GM19395 (cell line): Measurements from ENCODE around the gene PLCZ1.
"Not testable (repeated sequence)": the region's sequence is repeated elsewhere in the genome, so short reads cannot be mapped to it uniquely, and the experiment has no call there.

Source experiments
- ATAC-seq: cut with Tn5 transposase; IDR thresholded peaks from one replicate; pipeline ENCODE4 v1.9.1; 2021; ENCODE audit warnings: mild to moderate bottlenecking, moderate library complexity; ENCODE audit not compliant: unreplicated experiment

Gene PLCZ1

GRCh38 chr12:18737819-18738218, at the start of gene PLCZ1, which contains the start of gene CAPZA3:
TSS of gene PLCZ1 (minus strand) at chr12:18738012. CDS start at chr12:18737371, 641 bp downstream.
TSS of gene CAPZA3 (plus strand) at chr12:18738119. CDS start at chr12:18738269, 150 bp downstream.
- no peak for ATAC-seq

GRCh38 chr12:18785465-18785864, 47.7 kb upstream of the PLCZ1 start:
- ATAC-seq = not testable (repeated sequence)

DNA sequence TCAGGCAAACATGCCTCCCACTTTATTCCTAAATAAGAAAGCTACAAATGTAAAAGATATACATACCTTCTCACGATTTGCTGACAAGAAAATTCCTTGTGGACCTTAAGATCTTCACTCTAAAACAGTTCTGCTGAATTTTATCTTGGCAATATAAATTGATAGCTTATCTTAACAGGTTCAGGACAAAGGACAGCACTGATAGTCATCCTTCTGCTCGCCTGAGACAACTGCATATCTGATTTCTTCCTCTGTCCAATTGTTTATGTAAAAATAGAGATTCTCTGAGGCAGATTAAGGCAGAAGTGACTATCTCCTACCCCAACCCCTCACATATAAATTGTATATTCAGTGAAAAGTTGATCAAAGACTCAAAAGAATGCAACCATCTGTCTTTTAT, 45.0 kb upstream of the PLCZ1 start:
- ATAC-seq = no peak

DNA sequence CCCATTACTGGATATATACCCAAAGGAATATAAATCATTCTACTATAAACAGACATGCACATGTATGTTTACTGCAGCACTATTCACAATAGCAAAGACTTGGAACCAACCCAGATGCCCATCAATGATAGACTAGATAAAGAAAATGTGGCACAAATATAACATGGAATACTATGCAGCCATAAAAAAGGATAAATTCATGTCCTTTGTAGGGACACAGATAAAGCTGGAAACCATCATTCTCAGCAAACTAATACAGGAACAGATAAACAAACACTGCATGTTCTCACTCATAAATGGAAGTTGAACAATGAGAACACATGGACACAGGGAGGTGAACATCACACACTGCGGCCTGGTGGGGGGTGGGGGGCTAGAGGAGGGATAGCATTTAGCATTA, 28.7 kb upstream of the PLCZ1 start:
- ATAC-seq = not testable (repeated sequence)

DNA sequence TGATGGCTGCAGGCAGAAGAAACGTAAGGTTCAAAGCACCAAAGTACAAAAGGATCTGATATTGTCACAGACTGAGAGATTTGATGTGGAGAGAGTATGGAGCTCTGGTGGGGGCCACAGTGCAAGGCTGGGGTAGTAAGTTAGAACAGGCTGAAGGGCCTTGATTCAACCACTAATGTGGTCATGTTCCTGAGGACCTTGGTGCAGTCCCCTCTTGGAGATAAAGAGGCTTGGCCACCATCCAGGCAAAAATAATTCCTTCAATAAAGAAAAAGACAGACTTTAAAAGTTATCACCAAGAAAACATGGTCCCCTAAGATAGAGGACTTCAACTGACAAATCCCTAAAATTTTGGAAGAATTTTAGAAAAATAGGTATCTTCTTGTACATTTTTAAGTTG, 17.5 kb upstream of the PLCZ1 start:
- ATAC-seq = no peak

DNA sequence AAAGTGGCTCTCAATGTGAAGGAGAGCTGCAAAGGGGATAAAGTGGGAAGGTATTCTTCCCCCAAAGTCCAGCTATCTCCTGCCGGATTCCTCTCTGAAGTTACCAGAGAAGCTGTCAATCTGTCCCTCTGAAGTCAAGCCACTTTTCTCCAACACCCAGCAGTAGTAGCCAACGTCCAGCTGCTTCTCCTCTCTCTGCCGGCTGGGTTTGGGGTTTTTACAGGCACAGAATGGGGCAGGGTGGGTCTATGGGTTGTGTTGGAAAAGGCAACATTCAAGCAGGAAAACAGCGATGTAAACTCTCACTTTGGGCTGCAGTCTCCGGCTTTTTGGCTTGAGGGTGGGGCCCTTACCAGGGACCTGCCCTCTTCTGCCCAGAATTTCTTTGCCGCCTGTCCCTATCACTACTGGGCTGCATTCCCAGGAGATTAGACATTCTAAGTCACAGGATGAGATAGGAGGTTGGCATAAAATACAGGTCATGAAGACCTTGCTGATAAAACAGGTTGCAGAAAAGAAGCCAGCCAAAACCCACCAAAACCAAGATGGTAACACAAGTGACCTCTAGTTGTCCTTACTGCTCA, 16.4 kb upstream of the PLCZ1 start:
- no peak for ATAC-seq

DNA sequence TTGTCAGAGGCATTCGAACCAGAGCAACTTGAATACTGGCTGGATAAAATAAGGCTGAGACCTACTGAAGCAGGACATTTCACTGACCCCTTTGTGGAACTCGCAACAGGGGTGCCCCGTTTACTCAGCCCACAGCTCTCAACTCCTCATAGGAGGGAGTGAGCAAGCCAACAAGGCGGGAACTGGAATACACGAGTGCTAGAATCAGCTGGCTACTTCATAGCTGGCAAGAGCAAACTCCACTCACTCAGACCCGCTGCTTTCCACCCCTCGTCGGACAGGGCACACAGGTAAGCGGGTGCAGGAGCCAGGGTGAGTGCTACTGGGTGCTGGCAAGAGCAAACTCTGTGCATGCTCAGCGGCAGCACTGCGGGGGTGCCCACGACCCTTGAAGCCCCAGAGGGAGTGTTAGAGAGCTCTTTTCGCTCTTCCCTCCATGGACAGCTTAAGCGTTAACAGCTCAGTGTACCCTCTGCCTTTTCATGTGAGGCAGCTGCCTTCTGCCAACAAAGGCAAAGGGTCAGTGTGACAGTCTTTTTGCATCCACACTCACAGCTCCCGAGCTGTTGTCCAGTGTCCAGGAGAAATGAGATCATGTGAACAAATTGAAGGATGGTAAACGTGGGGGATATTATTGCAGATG, 15.8 kb upstream of the PLCZ1 start:
- ATAC-seq = no peak

DNA sequence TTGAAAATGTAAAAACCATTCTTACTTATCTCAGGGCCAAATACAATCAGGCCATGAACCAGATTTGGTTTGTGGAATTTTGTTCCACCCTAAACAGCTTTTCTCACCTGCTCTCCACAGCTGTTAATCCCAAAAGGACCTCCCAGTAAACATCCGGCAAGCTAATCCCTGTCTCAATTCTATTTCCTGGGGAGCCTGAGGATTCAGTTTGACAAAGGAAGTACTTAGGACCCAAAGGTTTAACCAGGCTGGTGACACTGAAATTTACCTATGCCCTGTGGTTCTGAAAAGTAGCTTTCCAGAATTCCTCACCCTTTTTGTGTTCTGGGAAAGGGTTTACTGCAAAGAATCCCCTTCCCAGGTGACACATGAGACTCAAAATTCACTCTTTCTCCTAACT, 15.1 kb upstream of the PLCZ1 start:
- ATAC-seq = no peak

DNA sequence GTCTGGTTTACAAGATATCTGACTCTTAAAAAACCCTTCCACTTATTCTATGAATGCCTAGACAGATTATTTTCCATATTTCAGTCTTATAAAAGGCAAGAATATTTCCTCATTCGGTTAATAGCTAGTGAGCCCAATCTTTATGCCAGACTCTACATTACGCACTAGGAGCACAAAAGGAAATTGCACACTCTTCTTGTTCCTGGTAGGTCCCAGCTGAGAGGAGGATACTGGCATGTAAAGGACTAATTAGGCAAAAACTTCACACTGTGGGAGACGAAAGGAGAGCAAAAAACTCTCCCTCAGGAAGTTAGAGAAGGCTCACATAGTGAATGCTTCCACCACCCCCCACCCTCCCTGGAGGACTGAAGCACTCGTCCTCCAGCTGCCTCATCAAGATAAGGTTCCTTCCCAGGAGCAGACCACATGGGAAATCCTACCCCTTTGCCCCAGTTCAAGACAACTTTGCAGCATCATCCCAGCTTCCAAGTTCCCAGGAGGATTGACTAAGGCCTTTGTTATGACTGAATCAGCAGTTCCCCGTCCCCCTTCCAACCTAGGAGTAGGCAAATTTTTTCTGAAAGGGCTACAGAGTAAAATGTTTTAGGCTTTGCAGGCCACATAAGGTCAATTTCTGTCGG, 14.6 kb upstream of the PLCZ1 start:
- ATAC-seq = no peak

- no peak for ATAC-seq
Measured at GRCh38 chr12:18751866-18752265, 14.1 kb upstream of the PLCZ1 start.

- no peak for ATAC-seq
Measured at GRCh38 chr12:18750085-18750484, 12.3 kb upstream of the PLCZ1 start.

DNA sequence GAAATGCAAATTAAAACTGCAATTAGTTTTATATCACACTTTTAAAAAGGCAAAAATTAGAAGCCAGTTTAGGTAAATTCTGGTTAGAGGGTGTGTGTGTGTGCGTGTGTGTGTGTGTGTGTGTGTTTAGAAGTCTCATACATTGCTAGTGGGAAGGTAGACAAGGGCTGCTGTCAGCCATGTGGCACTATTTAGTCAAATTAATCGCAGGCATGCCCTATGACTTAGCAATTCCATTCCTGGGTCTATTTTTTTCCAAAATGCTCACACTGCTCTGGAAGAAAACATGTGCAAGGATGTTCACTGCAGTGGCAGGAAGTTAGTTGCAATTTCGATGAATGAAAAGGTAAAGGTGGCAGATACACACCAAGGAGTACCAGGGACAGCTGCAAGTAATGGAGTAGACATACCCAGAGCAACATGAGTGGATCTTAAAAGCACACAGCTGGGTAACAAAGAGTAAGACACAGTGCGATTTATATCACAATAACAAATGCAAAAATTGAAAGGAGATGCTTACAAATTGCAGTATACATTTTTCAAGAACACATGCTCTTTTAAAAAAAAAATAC, 11.7 kb upstream of the PLCZ1 start:
- ATAC-seq = no peak

DNA sequence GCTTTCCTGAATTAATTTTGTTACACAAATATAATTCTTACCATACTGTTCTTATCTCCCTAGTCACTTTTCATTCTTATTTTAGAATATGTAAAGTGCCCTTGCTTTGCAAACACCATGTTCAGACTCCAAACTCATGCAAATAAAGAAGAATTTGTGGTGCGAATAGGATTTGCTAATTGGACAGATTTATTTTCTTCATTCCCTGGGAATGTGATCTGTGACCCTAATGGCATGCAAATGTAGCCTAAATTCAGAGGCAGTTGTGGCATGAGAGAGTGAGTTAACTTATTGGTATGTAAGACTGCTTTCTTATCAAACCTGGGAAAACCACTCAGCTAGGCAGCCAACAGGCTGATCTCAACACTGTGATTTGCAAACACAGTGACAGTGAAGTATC, 10.1 kb upstream of the PLCZ1 start:
- ATAC-seq = no peak

DNA sequence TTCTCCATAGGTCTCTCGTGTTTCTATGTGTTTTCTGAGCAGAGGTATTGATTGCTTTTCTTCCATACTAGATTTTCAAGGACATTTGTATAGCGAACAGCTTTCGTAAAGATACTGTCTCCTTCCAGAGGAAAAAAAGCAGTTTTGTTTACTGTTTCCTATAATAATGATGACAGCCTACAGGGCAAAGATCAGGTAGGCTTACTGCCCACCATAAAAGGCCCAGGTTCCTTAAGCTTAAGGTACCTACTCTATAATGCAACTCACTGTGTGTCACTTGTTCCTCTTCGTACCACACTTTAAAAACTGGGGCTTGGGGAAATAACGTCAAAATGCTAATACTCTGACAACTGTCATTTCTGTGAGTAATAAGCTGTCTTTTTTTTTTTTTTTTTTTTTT, 6.7 kb downstream of the PLCZ1 start:
- ATAC-seq = no peak

DNA sequence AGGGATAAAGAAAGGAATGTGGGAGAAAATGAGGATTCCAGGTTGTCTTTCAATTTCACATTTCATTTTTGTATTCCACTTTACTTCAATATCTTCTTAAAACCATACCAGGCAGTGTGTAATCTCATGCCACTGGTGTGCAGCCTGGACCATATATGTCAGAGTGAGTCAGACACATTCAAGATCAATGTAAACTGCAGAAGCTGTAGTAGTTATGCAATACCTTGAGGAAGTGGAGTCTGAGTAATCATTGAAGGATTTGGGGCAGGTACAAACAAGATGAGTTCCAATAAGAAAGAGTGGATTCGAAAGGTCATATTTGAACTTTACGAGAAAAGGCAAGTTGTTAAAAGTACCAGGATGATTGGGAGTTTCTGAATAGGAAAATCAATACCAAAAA, 14.1 kb downstream of the PLCZ1 start:
- ATAC-seq = no peak

GRCh38 chr12:18721452-18721851, 16.4 kb downstream of the PLCZ1 start:
- ATAC-seq = no peak

DNA sequence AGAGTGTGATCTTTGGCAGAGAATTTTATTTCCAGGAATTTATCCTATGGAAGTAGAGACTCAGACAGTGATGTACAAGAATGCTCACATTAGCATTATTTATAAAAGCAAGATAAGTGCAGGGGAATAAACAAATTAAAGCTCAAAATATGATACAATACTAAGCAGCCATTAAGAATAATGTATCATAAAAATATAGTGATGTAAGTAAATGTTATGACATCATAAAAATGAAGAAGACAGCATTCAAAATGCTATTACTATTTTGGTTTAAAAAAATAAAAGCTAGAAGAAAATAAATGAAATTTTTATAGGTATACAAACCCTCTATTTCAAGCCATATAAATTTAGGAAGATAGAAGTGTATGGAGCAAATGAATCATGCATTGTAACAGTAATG, 17.1 kb downstream of the PLCZ1 start:
- ATAC-seq = no peak

- ATAC-seq = no peak
Measured at GRCh38 chr12:18719922-18720510, 17.8 kb downstream of the PLCZ1 start.

DNA sequence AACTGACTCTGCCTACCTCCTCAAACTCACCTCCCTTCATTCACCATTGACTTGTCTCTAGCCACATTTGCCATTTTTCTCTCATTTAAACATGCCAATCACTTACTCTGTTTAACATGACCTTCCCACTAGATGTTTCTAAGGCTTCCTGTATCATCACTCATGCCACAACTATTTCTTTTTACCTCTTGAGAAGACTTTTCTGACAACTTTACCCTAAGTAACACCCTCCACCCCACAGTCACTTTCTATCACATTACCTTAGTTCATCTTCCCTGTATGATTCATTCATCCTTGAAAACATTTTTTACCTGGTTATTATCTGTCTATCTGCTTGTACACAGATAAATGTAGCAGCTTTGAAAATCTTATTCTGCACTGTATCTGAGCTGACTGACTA, 19.4 kb downstream of the PLCZ1 start:
- ATAC-seq = no peak

DNA sequence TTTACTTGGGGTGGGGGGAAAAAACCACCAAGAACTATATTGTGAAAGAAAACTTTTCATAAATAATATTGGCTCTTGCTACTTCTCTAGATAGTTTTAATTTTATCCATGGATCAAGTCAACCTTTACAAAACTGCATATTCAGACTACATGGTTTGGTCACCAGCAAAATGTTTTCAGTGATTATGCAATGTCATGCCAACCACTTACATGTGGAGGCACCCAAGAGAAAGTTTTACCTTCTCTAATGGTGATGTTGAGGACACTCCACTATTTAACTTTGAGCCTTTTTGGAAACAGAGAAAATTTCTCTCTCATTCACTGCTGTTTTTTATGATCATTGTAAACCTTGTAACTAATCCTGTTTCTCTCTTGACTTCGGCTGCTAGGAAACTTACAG, 21.6 kb downstream of the PLCZ1 start:
- no peak for ATAC-seq

DNA sequence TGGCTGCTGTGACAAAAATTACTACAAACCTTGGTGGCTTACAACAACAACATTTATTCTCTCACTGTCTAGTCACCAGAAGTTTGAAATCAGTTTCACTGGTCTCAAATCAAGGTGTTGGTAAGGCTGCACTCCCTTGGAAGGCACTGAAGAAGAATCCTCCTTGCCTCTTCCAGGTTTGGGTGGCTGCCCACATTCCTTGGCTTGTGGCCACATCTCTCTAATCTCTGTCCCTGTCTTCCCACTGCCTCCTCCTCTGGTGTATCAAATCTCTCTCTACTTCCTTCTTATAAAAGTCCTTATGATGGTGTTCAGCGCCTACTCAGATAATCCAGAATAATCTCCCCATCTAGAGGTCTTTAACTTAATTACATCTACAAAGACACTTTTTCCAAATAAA, 31.0 kb downstream of the PLCZ1 start:
- ATAC-seq = no peak

GRCh38 chr12:18703911-18704310, 33.9 kb downstream of the PLCZ1 start:
- ATAC-seq = no peak
